ENCODE data around the gene DOLPP1. TPM values are rescaled to one million over a fixed set of nuclear protein-coding genes. Genes with fewer than 3 reads are reported as not detected.

Gene DOLPP1
- polyA plus RNA-seq, 1 donor from 2014 or later: 31.5 TPM

GRCh38 chr9:129118799-129119198 is 37.9 kb downstream of the DOLPP1 start:
- Histone ChIP-seq H3K9ac (ENCODE audit: low read length) (no peak overlapping the region), H3K9me3 (ENCODE audit: low read length) (no peaks in the 10 kb centered on the region), H3K27me3 (ENCODE audit: insufficient read depth, low read depth, low read length) (no peaks in the 10 kb centered on the region), H3K9me2 (ENCODE audit: insufficient read depth, low read length) (no peaks in the 10 kb centered on the region), H3K36me3 (ENCODE audit: insufficient read depth, low read length) (no peaks in the 10 kb centered on the region), H2AFZ (ENCODE audit: low read depth, low read length) (no peak overlapping the region), H3K79me2 (replicated peaks; ENCODE audit: insufficient read depth, low read length) (peaks cover 15% of the 10 kb centered on the region), H4K20me1 (ENCODE audit: insufficient read depth) (no peaks in the 10 kb centered on the region), H3K4me3 (ENCODE audit: low read length) (no peak overlapping the region), H3K4me2 (ENCODE audit: low read length) (no peak overlapping the region), H3K27ac (ENCODE audit: low read length) (no peak overlapping the region), H3F3A (ENCODE audit: insufficient read depth, low read length, poor library complexity, severe bottlenecking) (no peaks in the 10 kb centered on the region)
- no peak for TF ChIP-seq EZH2 (IDR thresholded peaks at IDR 0.05; ENCODE audit: borderline replicate concordance, insufficient read depth, low read length, poor library complexity, severe bottlenecking)
- no peak for TF ChIP-seq SMC3 (conservative IDR thresholded peaks at IDR 0.05; ENCODE audit: poor library complexity)
- no peak for TF ChIP-seq TAF1 (IDR thresholded peaks at IDR 0.05; ENCODE audit: low read depth)
- TF ChIP-seq CTCF (IDR thresholded peaks at IDR 0.05; ENCODE audit: poor library complexity, severe bottlenecking): no peak
- TF ChIP-seq POLR2AphosphoS5 (IDR thresholded peaks at IDR 0.05): no peak
- TF ChIP-seq RAD21 (conservative IDR thresholded peaks at IDR 0.05): no peak
- no peak for TF ChIP-seq REST (IDR thresholded peaks at IDR 0.05; ENCODE audit: borderline replicate concordance)
- no peak for TF ChIP-seq EP300 (conservative IDR thresholded peaks at IDR 0.05; ENCODE audit: poor library complexity, severe bottlenecking)
- TF ChIP-seq MXI1 (conservative IDR thresholded peaks at IDR 0.05; ENCODE audit: poor library complexity, severe bottlenecking): no peak

- no peaks in the 10 kb centered on the region for H4K20me1 ChIP-seq (ENCODE audit: insufficient read depth)
- no peaks in the 10 kb centered on the region for H3F3A ChIP-seq (ENCODE audit: insufficient read depth, low read length, poor library complexity, severe bottlenecking)
- H3K27ac ChIP-seq (ENCODE audit: low read length): no peak overlapping the region
- no peaks in the 10 kb centered on the region for H3K27me3 ChIP-seq (ENCODE audit: insufficient read depth, low read depth, low read length)
- H3K4me3 ChIP-seq (ENCODE audit: low read length): no peak overlapping the region
- H3K79me2 ChIP-seq (replicated peaks; ENCODE audit: insufficient read depth, low read length): peaks cover 12% of the 10 kb centered on the region
- H3K9me2 ChIP-seq (ENCODE audit: insufficient read depth, low read length): no peaks in the 10 kb centered on the region
- no peak overlapping the region for H3K4me2 ChIP-seq (ENCODE audit: low read length)
- TF ChIP-seq POLR2AphosphoS5 (IDR thresholded peaks at IDR 0.05): no peak
- TF ChIP-seq EZH2 (IDR thresholded peaks at IDR 0.05; ENCODE audit: borderline replicate concordance, insufficient read depth, low read length, poor library complexity, severe bottlenecking): no peak
- no peak for TF ChIP-seq EP300 (conservative IDR thresholded peaks at IDR 0.05; ENCODE audit: poor library complexity, severe bottlenecking)
- TF ChIP-seq SMC3 (conservative IDR thresholded peaks at IDR 0.05; ENCODE audit: poor library complexity): no peak
- H3K9me3 ChIP-seq (ENCODE audit: low read length): no peaks in the 10 kb centered on the region
- H2AFZ ChIP-seq (ENCODE audit: low read depth, low read length): no peak overlapping the region
- no peak overlapping the region for H3K9ac ChIP-seq (ENCODE audit: low read length)
- H3K36me3 ChIP-seq (ENCODE audit: insufficient read depth, low read length): no peaks in the 10 kb centered on the region
Measured at GRCh38 chr9:129121483-129121882, 40.6 kb downstream of the DOLPP1 start.
